Gastrocnemius medialis (tissue), 4 donors: ENCODE data around the gene MRAS. TPM values are rescaled to one million over a fixed set of nuclear protein-coding genes. Genes with fewer than 3 reads are reported as not detected.
A peak's percentile ranks its signal among the peaks of the same experiment; 100 is the strongest.

ENCODE experiments used
- ATAC-seq, 2 donors: fragments of 150-250 bp; one replicate each; pipeline ENCODE4 v1.9.1; 2016
- DNase-seq, 2 donors: peaks; one replicate each; pipeline ENCODE4 v3.0.0-alpha.2; 2019
- H3K27ac ChIP-seq, 4 donors: fragments of 200-600 bp; sonication (generic); 1 replicate in 1 of 4; 2 replicates in 3 of 4; pipeline ENCODE4 v1.5.1; 2016 to 2018; ENCODE audit warnings: mild to moderate bottlenecking in 2 of 4, moderate library complexity in 1 of 4
- H3K27me3 ChIP-seq, 3 donors: fragments of 200-600 bp; sonication (generic) in 2 of 3; 1 replicate in 1 of 3; 2 replicates in 2 of 3; pipeline versions ENCODE4 v1.5.1 to v1.6.0; 2016 to 2019; ENCODE audit warnings: mild to moderate bottlenecking in 1 of 3, moderate library complexity in 1 of 3
- H3K36me3 ChIP-seq, 2 donors: fragments of 200-600 bp; sonication (generic) in 1 of 2; one replicate each; pipeline ENCODE4 v1.5.1; 2017 to 2018
- H3K4me1 ChIP-seq, 2 donors: fragments of 200-600 bp; sonication (generic) in 1 of 2; one replicate each; pipeline ENCODE4 v1.5.1; 2016 to 2017; ENCODE audit warnings: mild to moderate bottlenecking in 2 of 2
- H3K4me3 ChIP-seq, 4 donors: fragments of 200-600 bp; sonication (generic) in 3 of 4; 1 replicate in 1 of 4; 2 replicates in 3 of 4; pipeline ENCODE4 v1.5.1; 2016 to 2019; ENCODE audit warnings: mild to moderate bottlenecking in 2 of 4
- H3K9me3 ChIP-seq, 3 donors: fragments of 200-600 bp; sonication (generic) in 2 of 3; 1 replicate in 1 of 3; 2 replicates in 2 of 3; pipeline ENCODE4 v1.5.1; 2016 to 2019
- POLR2A ChIP-seq, 2 donors: fragments of 450-650 bp; IDR thresholded peaks; one replicate each; pipeline ENCODE4 v1.6.1; 2017; ENCODE audit warnings: antibody characterized with exemption in 2 of 2, mild to moderate bottlenecking in 2 of 2, moderate library complexity in 2 of 2
- in situ Hi-C, 4 donors: fragments of 200-750 bp; cut with MboI; loops; one replicate each; pipeline versions ENCODE4 v1.15.0 to v1.8.0; 2017; ENCODE audit warnings: low sequenced_read_pairs in 4 of 4
- intact Hi-C: fragments of 100-400 bp; cut with DNase I; formaldehyde crosslinking; loops from one replicate; pipeline ENCODE4 v1.15.1; 2023; ENCODE audit warnings: low total_unique reads
- total RNA-seq, 4 donors: library from RNA; depleted of rRNA; stranded (reverse); fragments of >200 nt; gene quantifications; one replicate each; pipeline versions ENCODE4 v1.1.0 to v1.2.3, GENCODE V29; 2016
- TF ChIP-seq, protein P1 (sequence below), 5 experiments: fragments of 450-650 bp in 3 of 5; fragments of 200-600 bp in 2 of 5; sonication (generic) in 2 of 5; IDR thresholded peaks in 4 of 5; conservative IDR thresholded peaks in 1 of 5; 1 replicate in 4 of 5; 2 replicates in 1 of 5; pipeline ENCODE4 v1.5.1; 2016 to 2019; ENCODE audit warnings: antibody characterized with exemption in 5 of 5, mild to moderate bottlenecking in 3 of 5, moderate library complexity in 3 of 5

The MRAS gene
- total RNA-seq, 4 donors from 2014 or later = 45.8 to 149 (median 57.7) TPM

- Histone ChIP-seq H3K4me3 (no peak overlapping the region), H3K27ac (no peak overlapping the region), H3K9me3 (no peaks in the 10 kb centered on the region), H3K27me3 (no peaks in the 10 kb centered on the region), H3K36me3 (no peaks in the 10 kb centered on the region), H3K4me1 (no peaks in the 10 kb centered on the region)
- in situ Hi-C loops = no loop called here
- TF ChIP-seq, protein P1, sequence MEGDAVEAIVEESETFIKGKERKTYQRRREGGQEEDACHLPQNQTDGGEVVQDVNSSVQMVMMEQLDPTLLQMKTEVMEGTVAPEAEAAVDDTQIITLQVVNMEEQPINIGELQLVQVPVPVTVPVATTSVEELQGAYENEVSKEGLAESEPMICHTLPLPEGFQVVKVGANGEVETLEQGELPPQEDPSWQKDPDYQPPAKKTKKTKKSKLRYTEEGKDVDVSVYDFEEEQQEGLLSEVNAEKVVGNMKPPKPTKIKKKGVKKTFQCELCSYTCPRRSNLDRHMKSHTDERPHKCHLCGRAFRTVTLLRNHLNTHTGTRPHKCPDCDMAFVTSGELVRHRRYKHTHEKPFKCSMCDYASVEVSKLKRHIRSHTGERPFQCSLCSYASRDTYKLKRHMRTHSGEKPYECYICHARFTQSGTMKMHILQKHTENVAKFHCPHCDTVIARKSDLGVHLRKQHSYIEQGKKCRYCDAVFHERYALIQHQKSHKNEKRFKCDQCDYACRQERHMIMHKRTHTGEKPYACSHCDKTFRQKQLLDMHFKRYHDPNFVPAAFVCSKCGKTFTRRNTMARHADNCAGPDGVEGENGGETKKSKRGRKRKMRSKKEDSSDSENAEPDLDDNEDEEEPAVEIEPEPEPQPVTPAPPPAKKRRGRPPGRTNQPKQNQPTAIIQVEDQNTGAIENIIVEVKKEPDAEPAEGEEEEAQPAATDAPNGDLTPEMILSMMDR (IDR thresholded peaks at IDR 0.05 in 4 of 5, conservative IDR thresholded peaks at IDR 0.05 in 1 of 5) = no peak
- no peak for TF ChIP-seq POLR2A (IDR thresholded peaks at IDR 0.05)
- ATAC-seq (no peak), DNase-seq (no peak)
- intact Hi-C loops = no loop called here
Measured at GRCh38 chr3:138445654-138446053, 97.3 kb downstream of the MRAS start.

DNA sequence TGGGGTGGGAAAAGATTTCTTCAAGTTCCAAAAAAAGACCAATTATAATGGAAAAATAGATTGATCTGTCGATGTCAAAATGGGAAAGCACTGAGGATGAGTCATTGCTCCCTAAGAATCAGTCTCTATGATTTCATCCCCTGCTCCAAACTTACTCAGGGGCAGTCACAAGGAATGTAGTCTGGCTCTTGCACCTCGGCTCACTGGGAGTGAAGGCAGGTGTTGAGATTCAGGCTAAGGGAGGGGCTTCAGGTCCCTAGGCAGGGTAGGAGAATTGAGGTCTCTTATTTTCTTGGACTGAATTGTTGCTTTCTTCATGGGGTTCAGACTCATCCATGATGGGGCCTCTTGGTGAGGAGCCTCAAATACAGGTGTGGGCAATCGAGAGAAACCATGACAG is 100.3 kb downstream of the MRAS start:
- Histone ChIP-seq H3K4me3 (no peak overlapping the region), H3K4me1 (no peaks in the 10 kb centered on the region), H3K27me3 (no peaks in the 10 kb centered on the region), H3K36me3 (no peaks in the 10 kb centered on the region), H3K27ac (no peak overlapping the region), H3K9me3 (no peaks in the 10 kb centered on the region)
- DNase-seq (no peak), ATAC-seq (no peak)
- intact Hi-C loops = no loop called here
- in situ Hi-C loops = no loop called here
- TF ChIP-seq, protein P1 (IDR thresholded peaks at IDR 0.05 in 4 of 5, conservative IDR thresholded peaks at IDR 0.05 in 1 of 5) = no peak
- TF ChIP-seq POLR2A (IDR thresholded peaks at IDR 0.05) = no peak

DNA sequence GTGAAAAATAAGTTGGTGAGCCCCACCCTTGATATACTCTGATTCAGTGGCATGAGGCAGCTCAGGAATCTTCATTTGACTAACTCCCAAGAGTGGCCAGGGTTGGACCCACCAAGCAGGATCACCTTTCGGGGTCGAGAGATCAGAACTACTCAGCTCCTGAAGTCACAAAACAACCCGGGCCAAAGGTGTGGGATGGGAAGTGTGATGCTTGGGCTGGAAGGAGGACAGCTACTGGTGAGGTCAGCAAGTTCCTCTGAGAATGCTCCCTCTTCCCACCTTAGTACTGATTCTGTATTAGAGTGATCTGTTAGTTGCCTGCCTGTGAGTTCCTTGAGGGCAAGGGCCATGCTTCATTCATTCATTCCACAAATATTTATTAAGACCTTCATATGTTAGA is 101.1 kb downstream of the MRAS start:
- Histone ChIP-seq H3K36me3 (no peaks in the 10 kb centered on the region), H3K27ac (no peak overlapping the region), H3K9me3 (no peaks in the 10 kb centered on the region), H3K4me3 (no peak overlapping the region), H3K27me3 (no peaks in the 10 kb centered on the region), H3K4me1 (no peaks in the 10 kb centered on the region)
- in situ Hi-C loops (no loop called here), intact Hi-C loops (no loop called here)
- DNase-seq (no peak), ATAC-seq (no peak)
- TF ChIP-seq, protein P1 (IDR thresholded peaks at IDR 0.05 in 4 of 5, conservative IDR thresholded peaks at IDR 0.05 in 1 of 5) = no peak
- no peak for TF ChIP-seq POLR2A (IDR thresholded peaks at IDR 0.05)

- ATAC-seq (no peak), DNase-seq (peak in 1 of 2 donors; percentile 2)
- TF ChIP-seq, protein P1 (IDR thresholded peaks at IDR 0.05 in 4 of 5, conservative IDR thresholded peaks at IDR 0.05 in 1 of 5) = no peak
- TF ChIP-seq POLR2A (IDR thresholded peaks at IDR 0.05) = no peak
- Histone ChIP-seq H3K27me3 (no peaks in the 10 kb centered on the region), H3K36me3 (no peaks in the 10 kb centered on the region), H3K4me1 (no peaks in the 10 kb centered on the region), H3K27ac (no peak overlapping the region), H3K9me3 (no peaks in the 10 kb centered on the region), H3K4me3 (no peak overlapping the region)
- in situ Hi-C loops = no loop called here
- intact Hi-C loops = no loop called here
Measured at GRCh38 chr3:138450181-138450580, 101.8 kb downstream of the MRAS start.

DNA sequence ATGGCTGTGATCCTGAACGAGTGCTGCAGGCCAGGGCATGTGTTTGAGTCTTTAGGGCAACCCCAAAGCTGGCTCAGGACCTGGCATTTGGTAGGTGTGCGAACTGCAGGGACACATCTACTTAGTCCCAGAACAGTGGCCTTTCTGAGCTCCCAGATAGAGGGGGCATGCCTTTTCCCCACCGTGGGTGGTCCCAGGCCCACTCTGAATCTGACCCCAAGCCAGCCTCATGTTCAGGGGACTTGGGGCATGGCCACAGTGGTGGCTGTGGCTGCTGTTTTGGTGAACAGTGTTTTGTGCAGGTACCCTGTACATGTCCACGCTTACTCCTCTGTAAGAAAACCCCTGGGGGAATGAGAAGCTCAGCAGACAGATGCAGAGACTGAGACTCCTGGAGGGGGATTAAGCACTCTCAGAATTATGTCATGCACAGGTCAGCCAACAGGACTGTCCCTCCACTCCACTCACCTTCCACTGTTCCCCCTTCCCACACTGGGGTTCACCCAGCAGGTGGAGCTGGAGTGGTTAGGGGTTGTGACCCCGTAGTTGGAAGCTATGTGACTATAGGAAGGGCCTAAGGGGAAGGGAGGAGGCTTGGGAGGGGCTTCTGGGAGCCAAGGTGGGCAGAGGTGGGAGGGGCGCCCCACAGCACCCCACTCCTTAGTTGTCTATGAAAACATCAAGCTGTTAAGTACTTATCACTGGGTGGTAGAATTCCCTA is 102.5 kb downstream of the MRAS start:
- no peak overlapping the region for H3K4me3 ChIP-seq
- DNase-seq (no peak), ATAC-seq (no peak)
- TF ChIP-seq POLR2A (IDR thresholded peaks at IDR 0.05) = no peak
- TF ChIP-seq, protein P1 (IDR thresholded peaks at IDR 0.05 in 4 of 5, conservative IDR thresholded peaks at IDR 0.05 in 1 of 5) = no peak
- intact Hi-C loops (no loop called here), in situ Hi-C loops (no loop called here)
- no peaks in the 10 kb centered on the region for H3K36me3 ChIP-seq
- H3K4me1 ChIP-seq = peaks cover 0 to 1% of the 10 kb centered on the region in 2 donors
- no peaks in the 10 kb centered on the region for H3K27me3 ChIP-seq
- no peaks in the 10 kb centered on the region for H3K9me3 ChIP-seq
- no peak overlapping the region for H3K27ac ChIP-seq
